ENCODE results near the gene ATP5MC2. TPM values are rescaled to one million over a fixed set of nuclear protein-coding genes. Genes with fewer than 3 reads are reported as not detected.

Gene ATP5MC2
- polyA plus RNA-seq, 1 donor from 2014 or later: 331 TPM

DNA sequence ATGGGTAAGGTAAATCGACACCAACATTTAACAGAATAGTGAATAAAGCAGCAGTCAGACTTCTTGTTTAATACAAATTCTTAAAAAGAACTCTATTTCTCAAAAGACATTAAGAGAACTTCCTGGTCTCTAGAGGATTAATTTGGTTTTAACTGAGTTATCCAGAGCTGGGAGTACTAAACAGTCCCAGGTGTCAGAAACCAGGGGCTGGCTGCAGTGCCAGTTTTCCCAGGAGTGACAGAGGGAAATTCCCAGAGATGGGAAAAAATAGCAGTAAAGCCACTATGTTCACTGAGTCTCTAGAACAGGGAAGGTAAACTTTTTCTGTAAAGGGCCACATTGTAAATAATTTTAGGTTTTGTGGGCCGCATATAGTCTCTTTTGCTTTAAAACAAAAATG lies 8.8 kb downstream of the ATP5MC2 start:
- no peak for TF ChIP-seq EZH2 (IDR thresholded peaks at IDR 0.05; ENCODE audit: borderline replicate concordance, insufficient read depth, low read length, poor library complexity, severe bottlenecking)
- TF ChIP-seq, protein P1, sequence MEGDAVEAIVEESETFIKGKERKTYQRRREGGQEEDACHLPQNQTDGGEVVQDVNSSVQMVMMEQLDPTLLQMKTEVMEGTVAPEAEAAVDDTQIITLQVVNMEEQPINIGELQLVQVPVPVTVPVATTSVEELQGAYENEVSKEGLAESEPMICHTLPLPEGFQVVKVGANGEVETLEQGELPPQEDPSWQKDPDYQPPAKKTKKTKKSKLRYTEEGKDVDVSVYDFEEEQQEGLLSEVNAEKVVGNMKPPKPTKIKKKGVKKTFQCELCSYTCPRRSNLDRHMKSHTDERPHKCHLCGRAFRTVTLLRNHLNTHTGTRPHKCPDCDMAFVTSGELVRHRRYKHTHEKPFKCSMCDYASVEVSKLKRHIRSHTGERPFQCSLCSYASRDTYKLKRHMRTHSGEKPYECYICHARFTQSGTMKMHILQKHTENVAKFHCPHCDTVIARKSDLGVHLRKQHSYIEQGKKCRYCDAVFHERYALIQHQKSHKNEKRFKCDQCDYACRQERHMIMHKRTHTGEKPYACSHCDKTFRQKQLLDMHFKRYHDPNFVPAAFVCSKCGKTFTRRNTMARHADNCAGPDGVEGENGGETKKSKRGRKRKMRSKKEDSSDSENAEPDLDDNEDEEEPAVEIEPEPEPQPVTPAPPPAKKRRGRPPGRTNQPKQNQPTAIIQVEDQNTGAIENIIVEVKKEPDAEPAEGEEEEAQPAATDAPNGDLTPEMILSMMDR (IDR thresholded peaks at IDR 0.05; ENCODE audit: poor library complexity, severe bottlenecking): no peak
- no peak for TF ChIP-seq EP300 (conservative IDR thresholded peaks at IDR 0.05; ENCODE audit: poor library complexity, severe bottlenecking)
- TF ChIP-seq RAD21 (conservative IDR thresholded peaks at IDR 0.05): no peak
- no peak for TF ChIP-seq POLR2AphosphoS5 (IDR thresholded peaks at IDR 0.05)
- TF ChIP-seq MXI1 (conservative IDR thresholded peaks at IDR 0.05; ENCODE audit: poor library complexity, severe bottlenecking): no peak
- TF ChIP-seq SMC3 (conservative IDR thresholded peaks at IDR 0.05; ENCODE audit: poor library complexity): no peak
- TF ChIP-seq, protein P2, sequence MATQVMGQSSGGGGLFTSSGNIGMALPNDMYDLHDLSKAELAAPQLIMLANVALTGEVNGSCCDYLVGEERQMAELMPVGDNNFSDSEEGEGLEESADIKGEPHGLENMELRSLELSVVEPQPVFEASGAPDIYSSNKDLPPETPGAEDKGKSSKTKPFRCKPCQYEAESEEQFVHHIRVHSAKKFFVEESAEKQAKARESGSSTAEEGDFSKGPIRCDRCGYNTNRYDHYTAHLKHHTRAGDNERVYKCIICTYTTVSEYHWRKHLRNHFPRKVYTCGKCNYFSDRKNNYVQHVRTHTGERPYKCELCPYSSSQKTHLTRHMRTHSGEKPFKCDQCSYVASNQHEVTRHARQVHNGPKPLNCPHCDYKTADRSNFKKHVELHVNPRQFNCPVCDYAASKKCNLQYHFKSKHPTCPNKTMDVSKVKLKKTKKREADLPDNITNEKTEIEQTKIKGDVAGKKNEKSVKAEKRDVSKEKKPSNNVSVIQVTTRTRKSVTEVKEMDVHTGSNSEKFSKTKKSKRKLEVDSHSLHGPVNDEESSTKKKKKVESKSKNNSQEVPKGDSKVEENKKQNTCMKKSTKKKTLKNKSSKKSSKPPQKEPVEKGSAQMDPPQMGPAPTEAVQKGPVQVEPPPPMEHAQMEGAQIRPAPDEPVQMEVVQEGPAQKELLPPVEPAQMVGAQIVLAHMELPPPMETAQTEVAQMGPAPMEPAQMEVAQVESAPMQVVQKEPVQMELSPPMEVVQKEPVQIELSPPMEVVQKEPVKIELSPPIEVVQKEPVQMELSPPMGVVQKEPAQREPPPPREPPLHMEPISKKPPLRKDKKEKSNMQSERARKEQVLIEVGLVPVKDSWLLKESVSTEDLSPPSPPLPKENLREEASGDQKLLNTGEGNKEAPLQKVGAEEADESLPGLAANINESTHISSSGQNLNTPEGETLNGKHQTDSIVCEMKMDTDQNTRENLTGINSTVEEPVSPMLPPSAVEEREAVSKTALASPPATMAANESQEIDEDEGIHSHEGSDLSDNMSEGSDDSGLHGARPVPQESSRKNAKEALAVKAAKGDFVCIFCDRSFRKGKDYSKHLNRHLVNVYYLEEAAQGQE (IDR thresholded peaks at IDR 0.05; ENCODE audit: borderline replicate concordance): no peak
- TF ChIP-seq TAF1 (IDR thresholded peaks at IDR 0.05; ENCODE audit: low read depth): no peak
- H3K27ac ChIP-seq (ENCODE audit: low read length): no peak overlapping the region
- H3F3A ChIP-seq (ENCODE audit: insufficient read depth, low read length, poor library complexity, severe bottlenecking): no peaks in the 10 kb centered on the region
- no peaks in the 10 kb centered on the region for H3K9me2 ChIP-seq (ENCODE audit: insufficient read depth, low read length)
- H3K9me3 ChIP-seq (ENCODE audit: low read length): no peaks in the 10 kb centered on the region
- no peak overlapping the region for H3K9ac ChIP-seq (ENCODE audit: low read length)
- no peaks in the 10 kb centered on the region for H4K20me1 ChIP-seq (ENCODE audit: insufficient read depth)
- no peaks in the 10 kb centered on the region for H3K36me3 ChIP-seq (ENCODE audit: insufficient read depth, low read length)
- peaks cover 9% of the 10 kb centered on the region for H3K79me2 ChIP-seq (replicated peaks; ENCODE audit: insufficient read depth, low read length)
- H3K4me3 ChIP-seq (ENCODE audit: low read length): no peak overlapping the region
- H3K27me3 ChIP-seq (ENCODE audit: insufficient read depth, low read depth, low read length): no peaks in the 10 kb centered on the region
- no peak overlapping the region for H2AFZ ChIP-seq (ENCODE audit: low read depth, low read length)
- no peak overlapping the region for H3K4me2 ChIP-seq (ENCODE audit: low read length)

DNA sequence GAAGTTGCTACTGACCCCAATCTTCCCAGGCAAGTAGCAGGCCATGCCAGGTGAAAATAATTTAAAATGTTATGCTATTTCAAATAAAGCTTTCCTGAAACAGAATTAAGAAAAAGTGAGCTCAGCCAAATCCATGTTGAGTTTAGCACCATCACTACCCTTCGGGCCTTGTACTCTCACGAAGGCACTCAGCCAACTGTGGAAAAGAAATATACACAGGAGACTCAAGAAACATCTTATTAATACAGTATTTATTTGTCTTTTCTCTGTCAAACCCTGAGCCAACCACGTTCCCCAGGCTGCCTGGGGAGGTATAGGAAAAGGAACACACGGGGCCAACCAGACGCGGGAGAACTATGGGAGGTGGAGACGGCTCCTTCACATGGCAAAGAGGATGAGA lies 10.9 kb downstream of the ATP5MC2 start:
- Histone ChIP-seq H3K27ac (ENCODE audit: low read length) (no peak overlapping the region), H3K4me2 (ENCODE audit: low read length) (no peak overlapping the region), H3K4me3 (ENCODE audit: low read length) (no peak overlapping the region), H4K20me1 (ENCODE audit: insufficient read depth) (no peaks in the 10 kb centered on the region), H3K36me3 (ENCODE audit: insufficient read depth, low read length) (no peaks in the 10 kb centered on the region), H3K9me3 (ENCODE audit: low read length) (no peaks in the 10 kb centered on the region), H2AFZ (ENCODE audit: low read depth, low read length) (no peak overlapping the region), H3K9ac (ENCODE audit: low read length) (no peak overlapping the region), H3K27me3 (ENCODE audit: insufficient read depth, low read depth, low read length) (no peaks in the 10 kb centered on the region), H3K79me2 (replicated peaks; ENCODE audit: insufficient read depth, low read length) (no peaks in the 10 kb centered on the region), H3K9me2 (ENCODE audit: insufficient read depth, low read length) (no peaks in the 10 kb centered on the region), H3F3A (ENCODE audit: insufficient read depth, low read length, poor library complexity, severe bottlenecking) (no peaks in the 10 kb centered on the region)
- no peak for TF ChIP-seq POLR2AphosphoS5 (IDR thresholded peaks at IDR 0.05)
- no peak for TF ChIP-seq MXI1 (conservative IDR thresholded peaks at IDR 0.05; ENCODE audit: poor library complexity, severe bottlenecking)
- TF ChIP-seq EZH2 (IDR thresholded peaks at IDR 0.05; ENCODE audit: borderline replicate concordance, insufficient read depth, low read length, poor library complexity, severe bottlenecking): no peak
- TF ChIP-seq EP300 (conservative IDR thresholded peaks at IDR 0.05; ENCODE audit: poor library complexity, severe bottlenecking): no peak
- TF ChIP-seq, protein P1 (IDR thresholded peaks at IDR 0.05; ENCODE audit: poor library complexity, severe bottlenecking): no peak
- TF ChIP-seq, protein P2 (IDR thresholded peaks at IDR 0.05; ENCODE audit: borderline replicate concordance): no peak
- TF ChIP-seq SMC3 (conservative IDR thresholded peaks at IDR 0.05; ENCODE audit: poor library complexity): no peak

Data from neural cell (in vitro differentiated cells).